ENCODE measurements around the gene CDC20B. TPM values are rescaled to one million over a fixed set of nuclear protein-coding genes. Genes with fewer than 3 reads are reported as not detected.

The CDC20B gene
- total RNA-seq, 1 donor = not detected

DNA sequence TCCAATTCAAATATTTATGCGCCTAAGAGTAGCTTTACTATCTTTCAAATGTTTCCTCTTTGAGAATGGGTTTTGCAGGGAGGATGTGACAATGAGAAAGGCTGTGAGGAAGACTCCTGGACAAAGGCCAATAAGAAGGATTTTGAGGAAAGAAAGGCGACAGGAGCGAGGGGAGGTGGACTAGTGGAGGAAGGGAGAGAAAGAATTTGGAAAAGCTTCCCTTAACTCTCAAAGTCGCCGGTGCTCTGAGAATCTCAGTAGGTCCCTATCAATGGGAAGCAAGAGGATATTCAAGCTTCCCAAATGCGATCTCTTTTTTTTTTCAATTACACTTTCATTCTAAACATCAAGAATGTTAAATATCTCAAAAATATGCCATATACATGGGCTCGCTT is 2.8 kb upstream of the CDC20B start:
- Histone ChIP-seq H3K27me3 (ENCODE audit: insufficient read depth, low read length) (peaks cover 90% of the 10 kb centered on the region), H3K9me3 (ENCODE audit: low read depth, low read length) (no peaks in the 10 kb centered on the region), H3K4me1 (ENCODE audit: insufficient read depth, low read length) (peaks cover 33% of the 10 kb centered on the region), H3K4me3 (ENCODE audit: low read length) (no peak overlapping the region)

- Histone ChIP-seq H3K4me3 (ENCODE audit: low read length) (peak overlapping the region; percentile 34), H3K27me3 (ENCODE audit: insufficient read depth, low read length) (peaks cover 87% of the 10 kb centered on the region), H3K4me1 (ENCODE audit: insufficient read depth, low read length) (peaks cover 33% of the 10 kb centered on the region), H3K9me3 (ENCODE audit: low read depth, low read length) (no peaks in the 10 kb centered on the region)
Measured at GRCh38 chr5:55173687-55174230, 782 bp upstream of the CDC20B start.

- peaks cover 87% of the 10 kb centered on the region for H3K27me3 ChIP-seq (ENCODE audit: insufficient read depth, low read length)
- peaks cover 33% of the 10 kb centered on the region for H3K4me1 ChIP-seq (ENCODE audit: insufficient read depth, low read length)
- H3K4me3 ChIP-seq (ENCODE audit: low read length) = peak overlapping the region; percentile 34
- no peaks in the 10 kb centered on the region for H3K9me3 ChIP-seq (ENCODE audit: low read depth, low read length)
Measured at GRCh38 chr5:55172051-55172899, 702 bp downstream of the CDC20B start.

DNA sequence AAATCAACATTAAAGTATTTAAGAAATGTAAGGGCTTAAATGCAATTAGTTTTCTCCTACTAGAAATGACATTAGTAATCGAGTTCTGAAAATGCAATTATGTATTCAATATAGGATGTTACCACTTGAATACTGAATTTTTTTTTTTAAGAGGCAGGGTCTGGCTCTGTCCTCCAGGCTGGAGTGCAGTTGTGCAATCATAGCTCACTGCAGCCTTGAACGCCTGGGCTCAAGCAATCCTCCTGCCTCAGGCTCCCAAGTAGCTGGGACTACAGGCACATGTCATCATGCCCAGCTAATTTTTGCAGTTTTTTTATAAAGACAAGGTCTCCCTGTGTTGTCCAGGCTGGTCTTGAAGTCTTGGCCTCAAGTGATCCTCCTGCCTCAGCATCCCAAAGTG is 1.5 kb downstream of the CDC20B start:
- peaks cover 79% of the 10 kb centered on the region for H3K27me3 ChIP-seq (ENCODE audit: insufficient read depth, low read length)

DNA sequence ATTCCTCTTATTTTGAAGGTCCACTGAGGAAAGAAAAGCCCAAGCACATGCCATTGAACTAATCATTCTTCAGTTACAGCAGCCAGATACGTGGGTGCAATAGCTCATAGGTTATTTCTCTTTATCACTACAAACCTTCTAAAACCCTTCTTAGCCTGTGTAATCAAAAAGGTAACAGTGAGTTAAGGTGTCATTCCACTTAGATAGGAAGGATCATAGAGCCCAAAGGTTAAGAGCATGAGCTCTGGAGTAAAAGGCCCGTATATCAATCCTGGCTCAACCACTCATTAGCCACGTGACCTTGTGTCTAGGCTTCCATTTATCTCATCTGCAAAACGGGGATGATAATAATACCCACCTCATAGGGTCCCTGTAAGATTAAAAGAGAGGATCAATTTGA is 10.3 kb downstream of the CDC20B start:
- no peaks in the 10 kb centered on the region for H3K9me3 ChIP-seq (ENCODE audit: low read depth, low read length)
- H3K4me1 ChIP-seq (ENCODE audit: insufficient read depth, low read length) = no peaks in the 10 kb centered on the region
- no peak overlapping the region for H3K4me3 ChIP-seq (ENCODE audit: low read length)
- peaks cover 53% of the 10 kb centered on the region for H3K27me3 ChIP-seq (ENCODE audit: insufficient read depth, low read length)

More for the DNA sequence above, 1.5 kb downstream of the CDC20B start:
- H3K4me3 ChIP-seq (ENCODE audit: low read length) = no peak overlapping the region
- H3K9me3 ChIP-seq (ENCODE audit: low read depth, low read length) = no peaks in the 10 kb centered on the region
- peaks cover 28% of the 10 kb centered on the region for H3K4me1 ChIP-seq (ENCODE audit: insufficient read depth, low read length)

- Histone ChIP-seq H3K4me3 (ENCODE audit: low read length) (no peak overlapping the region), H3K4me1 (ENCODE audit: insufficient read depth, low read length) (no peaks in the 10 kb centered on the region), H3K27me3 (ENCODE audit: insufficient read depth, low read length) (peaks cover 42% of the 10 kb centered on the region), H3K9me3 (ENCODE audit: low read depth, low read length) (no peaks in the 10 kb centered on the region)
Measured at GRCh38 chr5:55160493-55161209, 12.3 kb downstream of the CDC20B start.

GRCh38 chr5:55159763-55160492 is 13.0 kb downstream of the CDC20B start, which contains the start of gene GPX8:
TSS of gene GPX8 (plus strand) at chr5:55160171. CDS start at chr5:55160193, 22 bp downstream.
- peaks cover 35% of the 10 kb centered on the region for H3K27me3 ChIP-seq (ENCODE audit: insufficient read depth, low read length)
- H3K4me3 ChIP-seq (ENCODE audit: low read length) = no peak within 1 kb of the TSS
- H3K4me1 ChIP-seq (ENCODE audit: insufficient read depth, low read length) = no peaks in the 10 kb centered on the region
- H3K9me3 ChIP-seq (ENCODE audit: low read depth, low read length) = no peaks in the 10 kb centered on the region

DNA sequence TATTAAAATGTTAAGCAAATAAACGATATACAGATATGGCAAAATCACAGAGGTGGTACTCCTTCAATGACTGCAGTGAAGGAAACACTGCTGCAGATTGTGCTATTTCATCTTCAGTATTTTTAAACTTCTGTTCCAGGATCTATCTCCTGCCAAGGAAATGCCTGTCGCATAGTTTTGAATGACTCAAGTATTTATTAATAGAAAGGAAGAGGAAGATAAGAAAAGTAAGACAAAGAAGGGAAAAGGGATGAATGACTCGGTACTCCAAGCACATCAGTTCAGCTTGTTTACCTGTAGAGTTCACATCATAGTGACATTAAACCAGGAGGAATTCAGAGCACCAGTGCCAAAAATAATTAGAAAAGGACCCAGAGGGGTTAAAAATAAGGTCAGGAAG is 18.1 kb downstream of the CDC20B start:
- Histone ChIP-seq H3K27me3 (ENCODE audit: insufficient read depth, low read length) (peaks cover 4% of the 10 kb centered on the region), H3K4me1 (ENCODE audit: insufficient read depth, low read length) (no peaks in the 10 kb centered on the region), H3K4me3 (ENCODE audit: low read length) (no peak overlapping the region), H3K9me3 (ENCODE audit: low read depth, low read length) (no peaks in the 10 kb centered on the region)

GRCh38 chr5:55151923-55152842 is 20.8 kb downstream of the CDC20B start:
- Histone ChIP-seq H3K27me3 (ENCODE audit: insufficient read depth, low read length) (no peaks in the 10 kb centered on the region), H3K9me3 (ENCODE audit: low read depth, low read length) (no peaks in the 10 kb centered on the region), H3K4me1 (ENCODE audit: insufficient read depth, low read length) (no peaks in the 10 kb centered on the region), H3K4me3 (ENCODE audit: low read length) (no peak overlapping the region)

DNA sequence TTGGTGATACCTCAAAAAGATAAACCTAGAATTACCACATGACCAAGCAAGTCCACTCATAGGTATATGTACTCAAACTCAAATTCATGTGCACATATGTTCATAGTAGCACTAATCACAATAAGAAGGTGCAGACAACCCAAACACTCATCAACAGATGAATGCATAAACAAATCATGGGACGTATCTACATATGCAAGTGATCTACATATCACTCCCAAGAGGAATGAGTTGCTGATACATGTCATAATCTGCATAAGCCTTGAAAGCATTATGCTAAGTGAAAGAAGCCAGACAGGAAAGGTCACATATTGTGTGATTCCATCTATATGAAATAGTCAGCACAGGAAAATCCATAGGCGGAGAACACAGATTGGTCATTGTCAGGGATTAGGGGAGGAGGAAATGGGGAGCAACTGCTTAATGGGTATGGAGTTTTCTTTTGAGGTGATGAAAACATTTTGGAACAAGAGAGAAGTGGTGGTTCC is 23.6 kb downstream of the CDC20B start:
- Histone ChIP-seq H3K9me3 (ENCODE audit: low read depth, low read length) (no peaks in the 10 kb centered on the region), H3K27me3 (ENCODE audit: insufficient read depth, low read length) (no peaks in the 10 kb centered on the region), H3K4me3 (ENCODE audit: low read length) (no peak overlapping the region), H3K4me1 (ENCODE audit: insufficient read depth, low read length) (no peaks in the 10 kb centered on the region)

- Histone ChIP-seq H3K4me3 (ENCODE audit: low read length) (no peak overlapping the region), H3K4me1 (ENCODE audit: insufficient read depth, low read length) (no peaks in the 10 kb centered on the region), H3K27me3 (ENCODE audit: insufficient read depth, low read length) (no peaks in the 10 kb centered on the region), H3K9me3 (ENCODE audit: low read depth, low read length) (no peaks in the 10 kb centered on the region)
Measured at GRCh38 chr5:55146543-55147151, 26.3 kb downstream of the CDC20B start.

DNA sequence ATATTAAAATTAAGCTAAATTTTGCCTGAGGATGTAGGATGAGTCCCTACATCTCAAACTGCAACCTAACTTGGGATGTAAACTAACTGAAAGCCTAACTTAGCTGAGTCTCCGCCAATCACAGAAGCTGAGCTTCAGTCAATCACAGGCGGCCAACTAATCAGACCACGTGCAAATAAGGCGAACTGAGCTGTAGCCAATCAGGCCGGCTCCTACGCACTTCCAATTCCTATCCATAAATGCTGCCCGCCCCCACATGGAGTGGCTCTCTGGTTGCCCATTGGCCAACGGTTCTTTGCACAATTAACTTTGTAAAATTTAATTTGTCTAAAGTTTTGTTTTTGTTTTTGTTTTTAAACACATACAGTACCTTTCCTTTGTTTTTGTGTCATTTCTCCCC is 26.9 kb downstream of the CDC20B start:
- H3K4me3 ChIP-seq (ENCODE audit: low read length) = no peak overlapping the region
- H3K27me3 ChIP-seq (ENCODE audit: insufficient read depth, low read length) = no peaks in the 10 kb centered on the region
- no peaks in the 10 kb centered on the region for H3K4me1 ChIP-seq (ENCODE audit: insufficient read depth, low read length)
- no peaks in the 10 kb centered on the region for H3K9me3 ChIP-seq (ENCODE audit: low read depth, low read length)

GRCh38 chr5:55143624-55144023 is 29.4 kb downstream of the CDC20B start:
- Histone ChIP-seq H3K4me1 (ENCODE audit: insufficient read depth, low read length) (no peaks in the 10 kb centered on the region), H3K4me3 (ENCODE audit: low read length) (no peak overlapping the region), H3K9me3 (ENCODE audit: low read depth, low read length) (no peaks in the 10 kb centered on the region), H3K27me3 (ENCODE audit: insufficient read depth, low read length) (no peaks in the 10 kb centered on the region)

All from mononuclear cell (primary cell).